ENCODE measurements around the gene OTOF.

GRCh38 chr2:26442707-26443106 lies 35.2 kb downstream of the OTOF start:
- TF ChIP-seq CTCF (IDR thresholded peaks at IDR 0.05) (no peak), EZH2 (IDR thresholded peaks at IDR 0.05) (no peak)

All from neural progenitor cell (in vitro differentiated cells).